Coronary artery (tissue), 2 donors: ENCODE data around the gene DPYSL3.

Experiments used
- DNase-seq: peaks from one replicate; pipeline ENCODE4 v3.0.0-alpha.2; 2017; ENCODE audit warnings: low spot score
- H3K27ac ChIP-seq, 2 donors: fragments of 200-600 bp; sonication (generic); one replicate each; pipeline ENCODE4 v1.5.1; 2016 to 2019
- H3K4me3 ChIP-seq: fragments of 200-600 bp; sonication (generic); 2 replicates; pipeline ENCODE4 v1.5.1; 2016; ENCODE audit warnings: mild to moderate bottlenecking, moderate library complexity
- TF ChIP-seq, protein P1 (sequence below): fragments of 200-600 bp; sonication (generic); IDR thresholded peaks from one replicate; pipeline ENCODE4 v1.5.1; 2019; ENCODE audit warnings: antibody characterized with exemption

Gene DPYSL3

DNA sequence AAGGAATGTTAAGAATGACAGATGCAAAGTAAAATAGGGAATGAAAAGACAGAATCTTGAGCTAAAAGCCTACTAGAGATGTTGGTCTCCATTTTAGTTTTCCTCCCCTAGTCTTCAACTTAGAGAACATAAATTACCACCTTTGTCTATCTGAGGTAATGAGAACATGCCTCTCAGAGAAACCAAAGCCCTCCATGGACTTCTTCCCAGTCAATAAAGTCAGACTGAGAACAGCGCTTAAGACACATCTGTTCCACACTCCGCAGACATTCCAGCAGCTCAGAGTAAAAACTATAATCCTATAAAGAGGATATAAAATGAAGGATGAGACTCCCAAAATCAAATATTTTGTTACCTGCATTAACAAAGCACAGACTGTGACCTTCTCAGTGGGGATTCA lies 79.2 kb downstream of the DPYSL3 start:
- Histone ChIP-seq H3K4me3 (no peak overlapping the region), H3K27ac (no peak overlapping the region)
- TF ChIP-seq, protein P1, sequence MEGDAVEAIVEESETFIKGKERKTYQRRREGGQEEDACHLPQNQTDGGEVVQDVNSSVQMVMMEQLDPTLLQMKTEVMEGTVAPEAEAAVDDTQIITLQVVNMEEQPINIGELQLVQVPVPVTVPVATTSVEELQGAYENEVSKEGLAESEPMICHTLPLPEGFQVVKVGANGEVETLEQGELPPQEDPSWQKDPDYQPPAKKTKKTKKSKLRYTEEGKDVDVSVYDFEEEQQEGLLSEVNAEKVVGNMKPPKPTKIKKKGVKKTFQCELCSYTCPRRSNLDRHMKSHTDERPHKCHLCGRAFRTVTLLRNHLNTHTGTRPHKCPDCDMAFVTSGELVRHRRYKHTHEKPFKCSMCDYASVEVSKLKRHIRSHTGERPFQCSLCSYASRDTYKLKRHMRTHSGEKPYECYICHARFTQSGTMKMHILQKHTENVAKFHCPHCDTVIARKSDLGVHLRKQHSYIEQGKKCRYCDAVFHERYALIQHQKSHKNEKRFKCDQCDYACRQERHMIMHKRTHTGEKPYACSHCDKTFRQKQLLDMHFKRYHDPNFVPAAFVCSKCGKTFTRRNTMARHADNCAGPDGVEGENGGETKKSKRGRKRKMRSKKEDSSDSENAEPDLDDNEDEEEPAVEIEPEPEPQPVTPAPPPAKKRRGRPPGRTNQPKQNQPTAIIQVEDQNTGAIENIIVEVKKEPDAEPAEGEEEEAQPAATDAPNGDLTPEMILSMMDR: no peak
- DNase-seq: no peak

DNA sequence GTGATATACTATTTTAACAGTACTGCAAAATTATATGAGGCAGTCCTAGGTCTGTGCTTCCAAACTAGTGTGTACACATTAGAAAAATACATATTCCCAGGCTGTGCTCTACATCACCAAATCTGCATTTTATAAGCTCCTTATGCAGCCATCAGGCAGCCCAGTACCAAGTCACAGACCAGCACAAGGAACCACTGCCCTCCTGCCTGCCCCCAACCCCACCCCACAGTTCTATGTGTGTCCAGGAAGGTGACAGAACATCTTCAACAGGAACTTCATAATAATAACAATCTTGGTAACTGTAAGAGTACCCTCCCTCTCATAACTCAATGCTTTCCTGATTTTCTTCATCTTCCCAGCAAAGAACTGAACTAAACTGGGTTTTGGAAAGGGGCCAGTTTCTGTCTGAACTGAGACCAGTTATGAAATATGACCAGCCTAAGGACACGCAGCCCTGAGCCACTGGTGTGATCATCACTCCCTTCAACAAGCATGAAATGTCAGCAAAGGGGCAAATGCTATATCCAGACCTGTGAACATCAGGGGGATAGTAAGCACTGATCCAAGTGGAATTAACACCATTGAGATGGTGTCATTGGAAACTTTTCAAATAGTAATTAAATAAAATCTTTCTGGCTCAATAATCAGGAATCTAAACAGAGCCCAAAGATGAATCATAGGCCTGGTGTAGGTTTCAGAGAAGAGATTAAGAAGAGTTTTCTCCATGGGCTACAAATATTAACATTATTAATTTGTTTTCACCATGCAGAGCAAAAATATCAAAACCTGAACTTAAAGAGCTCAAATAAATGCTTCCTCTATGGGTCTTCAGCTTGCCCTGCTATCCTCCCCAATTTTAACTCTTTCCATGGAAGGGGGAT lies 82.1 kb downstream of the DPYSL3 start:
- Histone ChIP-seq H3K27ac (peak overlapping the region; percentile 79 to 81), H3K4me3 (no peak overlapping the region)
- TF ChIP-seq, protein P1: no peak
- no peak for DNase-seq

DNA sequence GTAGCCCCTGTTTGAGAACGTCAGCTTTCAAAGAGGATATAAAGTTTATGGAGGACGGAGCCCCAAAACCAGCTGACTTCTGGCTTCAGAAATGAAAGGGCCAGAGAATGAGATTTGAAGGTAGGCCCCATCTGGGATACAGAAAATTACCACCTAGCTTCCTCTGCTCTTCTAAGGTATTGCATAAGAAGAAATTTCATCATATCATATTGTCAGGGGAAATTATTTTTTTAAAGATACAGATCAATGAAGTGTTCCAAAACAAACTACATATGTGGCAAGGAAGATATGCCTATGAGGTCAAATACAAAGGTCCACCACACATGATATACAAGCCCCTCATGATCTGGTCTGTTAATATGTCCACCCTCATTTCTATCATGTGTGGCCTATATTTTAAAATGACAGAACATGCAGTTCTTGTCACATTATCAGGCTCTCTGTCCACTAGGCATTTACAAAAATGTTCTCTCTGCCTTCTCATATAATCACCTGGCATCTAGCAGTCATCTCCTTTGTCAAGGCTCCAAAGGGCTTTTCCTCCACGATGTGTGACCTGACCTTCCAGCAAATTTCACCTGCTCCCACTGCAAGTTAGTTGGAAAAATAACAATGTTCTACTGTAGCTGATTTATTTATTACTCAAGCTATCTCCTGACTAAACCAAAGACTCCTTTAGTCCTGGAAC lies 83.1 kb downstream of the DPYSL3 start:
- no peak for DNase-seq
- TF ChIP-seq, protein P1: no peak
- Histone ChIP-seq H3K27ac (peak overlapping the region; percentile 79 to 81), H3K4me3 (no peak overlapping the region)

DNA sequence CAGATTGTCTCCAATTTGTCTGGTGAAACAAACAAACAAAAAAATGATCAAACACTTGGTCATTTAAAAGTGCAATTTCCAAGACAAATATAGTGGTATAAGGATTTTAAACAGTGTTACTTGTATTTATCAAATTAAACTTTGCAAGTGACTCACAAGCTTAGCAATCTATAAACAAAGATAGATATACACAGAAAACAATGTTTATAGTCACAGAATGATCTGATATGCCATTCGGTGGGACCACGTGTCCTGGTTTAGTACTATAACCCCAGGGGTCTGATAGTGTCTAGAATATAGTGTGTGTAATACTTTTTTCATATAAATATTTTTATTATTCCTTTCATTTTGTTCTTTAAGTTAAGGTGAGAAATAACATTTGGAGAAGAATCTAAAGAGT lies 91.3 kb downstream of the DPYSL3 start:
- DNase-seq: no peak
- no peak overlapping the region for H3K4me3 ChIP-seq
- TF ChIP-seq, protein P1: no peak
- H3K27ac ChIP-seq: peak overlapping the region; percentile 75 to 86

DNA sequence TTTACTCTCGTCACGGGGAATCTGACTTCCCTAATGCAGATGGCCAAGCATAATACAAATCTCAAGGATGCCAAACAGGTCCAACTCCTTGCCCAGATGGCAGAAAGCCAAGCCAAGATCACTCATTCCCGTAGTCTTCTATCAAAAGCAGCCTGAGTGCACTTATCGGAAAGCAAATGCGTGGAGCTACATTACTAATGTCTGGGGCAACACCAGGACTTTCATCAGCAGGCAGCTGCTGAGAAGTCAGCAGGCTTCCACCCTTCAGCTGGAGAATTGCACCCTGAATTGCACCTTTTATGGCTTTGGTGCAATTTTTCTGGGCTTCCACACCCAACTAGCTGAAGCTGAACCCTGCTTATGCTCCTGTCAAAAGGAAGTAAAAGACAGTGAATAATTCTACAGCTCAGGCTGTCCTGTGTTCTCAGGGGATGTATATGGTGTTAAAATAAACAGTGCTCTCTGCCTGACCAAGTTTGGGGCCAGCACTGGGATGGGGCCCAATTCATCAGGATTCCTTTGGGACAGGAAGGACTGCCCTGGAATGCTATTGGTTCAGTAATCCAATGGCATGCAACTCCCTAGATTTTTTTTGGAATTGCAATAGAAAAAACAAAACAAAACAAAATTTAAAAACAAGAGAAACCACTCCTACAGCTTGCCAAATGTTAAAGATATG lies 92.6 kb downstream of the DPYSL3 start:
- peak; percentile 90 for DNase-seq
- H3K27ac ChIP-seq: peak overlapping the region; percentile 75 to 86
- H3K4me3 ChIP-seq: peak overlapping the region; percentile 41
- TF ChIP-seq, protein P1: no peak

DNA sequence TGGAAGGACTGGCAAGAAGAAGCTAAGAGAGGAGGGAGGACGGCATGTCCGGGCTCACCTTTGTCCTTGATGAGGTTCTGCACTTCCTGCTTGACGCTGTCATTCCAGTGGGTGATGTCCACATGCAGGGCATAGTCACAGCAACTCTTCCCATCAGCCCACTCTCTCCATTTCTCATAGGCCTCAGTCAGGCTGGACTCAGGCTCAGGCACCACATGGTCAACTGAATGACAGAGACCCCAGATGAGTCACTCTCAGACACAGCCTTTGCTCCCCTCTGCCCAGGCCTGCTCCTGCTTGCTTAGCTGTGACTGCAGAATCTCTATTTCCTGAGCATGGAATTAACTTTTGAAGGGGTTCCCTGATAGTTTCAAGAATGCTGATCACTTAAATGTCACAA lies 94.2 kb downstream of the DPYSL3 start:
- Histone ChIP-seq H3K27ac (peak overlapping the region; percentile 75 to 86), H3K4me3 (no peak overlapping the region)
- TF ChIP-seq, protein P1: no peak
- no peak for DNase-seq
